ENCODE results near the gene SETBP1.

The SETBP1 gene

DNA sequence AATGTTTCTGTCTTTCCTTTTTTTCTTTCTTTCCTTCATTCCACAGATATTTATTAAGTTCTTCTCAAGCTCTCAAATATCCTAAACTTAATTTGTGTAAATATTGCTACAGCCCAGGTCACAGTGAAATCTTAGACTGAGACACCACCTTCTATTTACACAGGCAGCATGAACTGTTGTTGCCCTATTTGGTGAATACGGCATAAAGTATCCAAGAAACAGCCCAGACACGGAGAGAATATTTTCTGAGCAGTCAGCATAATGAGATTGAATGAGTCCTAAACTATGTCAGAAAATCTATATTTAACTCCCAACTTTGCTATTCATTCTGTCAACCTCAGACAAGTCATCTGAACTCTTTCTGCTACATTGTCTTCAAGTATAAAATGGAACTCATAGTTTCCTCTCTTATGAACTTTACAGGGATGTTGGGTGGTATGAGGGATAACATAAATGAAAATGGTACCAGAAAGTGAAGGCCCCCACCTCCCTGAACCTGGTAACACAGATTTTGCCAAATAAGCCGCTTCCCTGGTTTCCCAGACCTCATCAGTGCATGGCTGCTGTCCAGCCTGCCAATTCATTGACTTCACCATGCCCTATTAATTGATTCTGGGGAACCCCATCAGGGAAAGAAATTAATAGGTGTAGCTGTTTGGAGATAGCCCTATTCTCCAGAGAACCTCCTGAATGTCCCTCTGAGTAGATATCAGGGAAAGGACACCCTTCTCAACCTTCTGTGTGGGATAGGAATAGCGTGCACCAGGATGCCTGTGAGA is 235.9 kb downstream of the SETBP1 start:
- DNase-seq (ENCODE audit: low read depth) = no peak
- TF ChIP-seq, protein P1, sequence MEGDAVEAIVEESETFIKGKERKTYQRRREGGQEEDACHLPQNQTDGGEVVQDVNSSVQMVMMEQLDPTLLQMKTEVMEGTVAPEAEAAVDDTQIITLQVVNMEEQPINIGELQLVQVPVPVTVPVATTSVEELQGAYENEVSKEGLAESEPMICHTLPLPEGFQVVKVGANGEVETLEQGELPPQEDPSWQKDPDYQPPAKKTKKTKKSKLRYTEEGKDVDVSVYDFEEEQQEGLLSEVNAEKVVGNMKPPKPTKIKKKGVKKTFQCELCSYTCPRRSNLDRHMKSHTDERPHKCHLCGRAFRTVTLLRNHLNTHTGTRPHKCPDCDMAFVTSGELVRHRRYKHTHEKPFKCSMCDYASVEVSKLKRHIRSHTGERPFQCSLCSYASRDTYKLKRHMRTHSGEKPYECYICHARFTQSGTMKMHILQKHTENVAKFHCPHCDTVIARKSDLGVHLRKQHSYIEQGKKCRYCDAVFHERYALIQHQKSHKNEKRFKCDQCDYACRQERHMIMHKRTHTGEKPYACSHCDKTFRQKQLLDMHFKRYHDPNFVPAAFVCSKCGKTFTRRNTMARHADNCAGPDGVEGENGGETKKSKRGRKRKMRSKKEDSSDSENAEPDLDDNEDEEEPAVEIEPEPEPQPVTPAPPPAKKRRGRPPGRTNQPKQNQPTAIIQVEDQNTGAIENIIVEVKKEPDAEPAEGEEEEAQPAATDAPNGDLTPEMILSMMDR (IDR thresholded peaks at IDR 0.05; ENCODE audit: insufficient read depth, low read depth, low read length, missing control alignments) = no peak
- no peak overlapping the region for H3K4me3 ChIP-seq (ENCODE audit: low read depth, low read length)

DNA sequence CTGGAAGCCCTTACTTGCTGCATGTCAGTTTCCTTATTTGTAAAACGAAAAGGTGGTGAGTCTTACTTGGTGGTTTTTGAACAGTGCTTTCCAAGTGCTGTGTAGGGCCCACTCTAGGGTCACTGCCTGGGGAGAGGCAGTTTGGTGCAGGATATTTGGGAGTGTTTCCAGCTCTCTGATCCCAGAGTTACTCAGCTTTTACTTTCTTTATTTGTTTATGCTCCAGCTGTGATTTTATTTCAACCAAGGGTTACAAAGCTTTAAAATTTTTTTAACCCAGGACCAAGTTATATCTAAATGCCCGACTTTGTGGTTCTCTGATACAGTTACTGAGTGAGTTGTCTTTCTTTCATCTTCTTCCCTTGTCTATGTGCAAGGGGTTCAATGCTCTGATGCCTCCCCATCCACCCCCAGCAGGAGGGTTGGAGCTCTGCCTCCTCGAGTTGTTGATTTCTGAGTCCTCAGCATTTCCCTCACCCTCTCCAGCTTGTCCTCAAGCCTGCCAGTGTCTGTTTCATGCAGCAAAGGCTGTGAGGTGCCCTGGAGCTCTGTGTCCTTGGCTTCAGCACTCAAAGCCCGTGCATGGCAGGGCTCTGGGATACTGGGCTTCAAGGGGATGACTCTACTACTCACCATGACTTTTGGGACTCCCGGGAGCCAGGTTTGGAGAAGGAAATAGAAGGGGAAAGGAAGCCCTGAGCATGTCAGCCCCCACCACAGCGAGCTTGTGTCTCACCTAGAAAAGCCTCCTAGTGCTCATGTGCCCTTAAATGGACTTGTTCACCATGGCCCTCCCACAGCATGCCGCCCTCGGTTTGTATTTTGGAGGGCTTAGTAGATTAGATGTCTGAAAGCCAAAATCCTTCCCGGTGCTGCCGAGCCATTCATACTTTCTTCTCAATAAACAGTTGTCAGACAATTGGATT is 236.8 kb downstream of the SETBP1 start:
- no peak for DNase-seq (ENCODE audit: low read depth)
- TF ChIP-seq, protein P1 (IDR thresholded peaks at IDR 0.05; ENCODE audit: insufficient read depth, low read depth, low read length, missing control alignments) = no peak
- H3K4me3 ChIP-seq (ENCODE audit: low read depth, low read length) = no peak overlapping the region

DNA sequence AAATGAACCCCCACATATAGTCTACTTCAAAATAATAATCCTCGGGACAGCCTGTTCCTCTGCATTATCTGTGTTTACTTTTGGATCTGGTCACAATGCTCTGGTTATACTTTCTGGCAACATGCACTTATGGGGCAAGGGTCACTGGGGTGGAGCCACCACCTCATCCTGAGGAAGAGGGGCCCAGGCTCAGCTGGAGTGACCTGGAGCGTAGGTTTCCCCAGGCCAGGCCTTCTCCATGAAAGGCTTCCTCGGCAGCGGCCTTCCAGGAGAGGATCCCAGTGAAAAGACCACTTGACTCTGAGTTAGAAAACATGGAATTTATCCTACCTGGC is 237.4 kb downstream of the SETBP1 start:
- no peak overlapping the region for H3K4me3 ChIP-seq (ENCODE audit: low read depth, low read length)
- TF ChIP-seq, protein P1 (IDR thresholded peaks at IDR 0.05; ENCODE audit: insufficient read depth, low read depth, low read length, missing control alignments) = no peak
- DNase-seq (ENCODE audit: low read depth) = no peak

DNA sequence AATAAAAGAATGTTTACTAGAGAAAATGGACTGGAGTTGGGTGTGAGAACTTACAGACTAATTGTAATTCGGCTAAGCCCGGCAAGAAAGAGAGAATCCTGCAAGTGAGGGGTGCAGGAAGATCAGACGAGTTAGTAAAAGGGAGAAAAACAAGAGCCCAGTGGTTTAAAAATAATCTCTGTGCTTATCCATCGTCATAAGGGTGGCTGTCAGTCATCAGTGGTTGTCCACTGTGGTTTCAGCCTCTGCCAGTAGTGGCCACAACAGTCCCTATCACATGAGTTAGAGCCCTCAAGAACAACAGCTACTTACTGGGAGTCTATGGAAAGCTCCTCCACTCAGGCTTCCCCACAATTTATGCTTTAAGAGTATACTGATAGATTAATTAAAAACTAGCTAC is 239.8 kb downstream of the SETBP1 start:
- TF ChIP-seq, protein P1 (IDR thresholded peaks at IDR 0.05; ENCODE audit: insufficient read depth, low read depth, low read length, missing control alignments) = no peak
- no peak overlapping the region for H3K4me3 ChIP-seq (ENCODE audit: low read depth, low read length)
- no peak for DNase-seq (ENCODE audit: low read depth)

DNA sequence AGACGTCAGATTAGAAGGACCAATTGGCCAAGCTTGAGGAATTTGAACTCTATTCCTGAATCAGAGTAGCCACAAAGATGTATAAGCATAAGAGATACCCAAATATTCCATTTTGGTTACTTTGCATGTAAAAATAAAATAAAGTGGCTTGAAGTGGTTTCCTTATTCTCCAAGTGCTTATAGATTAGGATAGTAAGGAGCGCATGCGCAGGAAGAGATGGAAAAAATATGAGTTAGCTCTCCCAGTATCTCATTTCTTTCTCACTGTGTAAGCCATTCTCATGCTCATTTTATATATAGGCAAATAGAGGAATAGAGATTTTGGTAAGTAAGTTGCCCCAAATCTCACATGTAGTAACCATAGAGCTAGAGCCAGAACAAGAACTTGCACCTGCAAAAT is 241.3 kb downstream of the SETBP1 start:
- DNase-seq (ENCODE audit: low read depth) = no peak
- TF ChIP-seq, protein P1 (IDR thresholded peaks at IDR 0.05; ENCODE audit: insufficient read depth, low read depth, low read length, missing control alignments) = no peak
- no peak overlapping the region for H3K4me3 ChIP-seq (ENCODE audit: low read depth, low read length)

DNA sequence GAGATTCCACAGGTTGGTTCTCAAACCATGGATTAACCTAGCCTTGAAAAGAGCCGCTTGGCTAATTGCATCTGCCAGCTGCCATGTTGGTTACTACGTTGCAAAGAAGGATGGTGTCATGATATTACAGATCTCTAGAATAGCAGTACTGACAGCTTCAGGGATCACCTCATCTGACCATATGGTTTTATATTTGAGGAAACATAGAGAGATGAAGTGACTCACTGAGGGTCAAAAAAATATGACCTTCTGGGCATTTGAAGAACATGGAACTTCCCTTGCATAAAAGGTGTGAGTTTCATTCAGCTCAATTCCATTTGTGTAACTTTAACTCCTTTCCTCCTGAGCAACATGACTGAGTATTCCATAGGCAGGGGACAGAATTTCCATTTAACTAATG is 242.3 kb downstream of the SETBP1 start:
- no peak overlapping the region for H3K4me3 ChIP-seq (ENCODE audit: low read depth, low read length)
- DNase-seq (ENCODE audit: low read depth) = no peak
- TF ChIP-seq, protein P1 (IDR thresholded peaks at IDR 0.05; ENCODE audit: insufficient read depth, low read depth, low read length, missing control alignments) = no peak
